GM23248 (cell line): Measurements from ENCODE around the gene GOPC. TPM values are rescaled to one million over a fixed set of nuclear protein-coding genes. Genes with fewer than 3 reads are reported as not detected.
A peak's percentile ranks its signal among the peaks of the same experiment; 100 is the strongest.

Source experiments
- DNase-seq: peaks from one replicate; pipeline ENCODE4 v3.0.0-alpha.2; 2015
- H2AFZ ChIP-seq: fragments of 200-600 bp; sonication (generic); 2 replicates; pipeline ENCODE4 v1.6.1; 2016; ENCODE audit warnings: antibody characterized with exemption
- H3F3A ChIP-seq: fragments of 200-600 bp; sonication (generic); 2 replicates; pipeline ENCODE4 v1.6.1; 2016; ENCODE audit warnings: mild to moderate bottlenecking, antibody characterized with exemption, mixed run types; ENCODE audit not compliant: insufficient read depth
- H3K27ac ChIP-seq: fragments of 200-600 bp; sonication (generic); 2 replicates; pipeline ENCODE4 v1.5.1; 2016; ENCODE audit warnings: mild to moderate bottlenecking
- H3K27me3 ChIP-seq: fragments of 200-600 bp; sonication (generic); replicated peaks from 2 replicates; pipeline ENCODE4 v1.6.1; 2016; ENCODE audit warnings: mild to moderate bottlenecking; ENCODE audit not compliant: insufficient read depth
- H3K36me3 ChIP-seq: fragments of 200-600 bp; sonication (generic); 2 replicates; pipeline ENCODE4 v1.6.1; 2016; ENCODE audit warnings: low read depth, mild to moderate bottlenecking
- H3K4me1 ChIP-seq: fragments of 200-600 bp; sonication (generic); 2 replicates; pipeline ENCODE4 v1.6.1; 2016; ENCODE audit warnings: mild to moderate bottlenecking; ENCODE audit not compliant: insufficient read depth
- H3K4me2 ChIP-seq: fragments of 200-600 bp; sonication (generic); one replicate; pipeline ENCODE4 v1.6.1; 2016; ENCODE audit warnings: mild to moderate bottlenecking; ENCODE audit not compliant: unreplicated experiment
- H3K4me3 ChIP-seq: fragments of 200-600 bp; sonication (generic); 2 replicates; pipeline ENCODE4 v1.5.1; 2016; ENCODE audit warnings: mild to moderate bottlenecking
- H3K79me2 ChIP-seq: fragments of 200-600 bp; sonication (generic); 2 replicates; pipeline ENCODE4 v1.6.1; 2016; ENCODE audit warnings: mild to moderate bottlenecking; ENCODE audit not compliant: insufficient read depth
- H3K9ac ChIP-seq: fragments of 200-600 bp; sonication (generic); 2 replicates; pipeline ENCODE4 v1.6.1; 2016; ENCODE audit warnings: mild to moderate bottlenecking
- H3K9me2 ChIP-seq: fragments of 200-600 bp; sonication (generic); 2 replicates; pipeline ENCODE4 v1.6.1; 2016; ENCODE audit warnings: mixed run types, mild to moderate bottlenecking, moderate library complexity; ENCODE audit not compliant: insufficient read depth
- H3K9me3 ChIP-seq: fragments of 200-600 bp; sonication (generic); one replicate; pipeline ENCODE4 v1.6.1; 2017; ENCODE audit warnings: low read depth
- H4K20me1 ChIP-seq: fragments of 200-600 bp; sonication (generic); 2 replicates; pipeline ENCODE4 v1.6.0; 2016; ENCODE audit not compliant: insufficient read depth
- EZH2 ChIP-seq: fragments of 200-600 bp; sonication (generic); IDR thresholded peaks from 2 replicates; pipeline ENCODE4 v1.6.1; 2018; ENCODE audit warnings: antibody characterized with exemption, mild to moderate bottlenecking; ENCODE audit not compliant: insufficient read depth, poor library complexity, severe bottlenecking
- EZH2phosphoT487 ChIP-seq: fragments of 200-600 bp; sonication (generic); IDR thresholded peaks from 2 replicates; pipeline ENCODE4 v1.6.1; 2018; ENCODE audit warnings: antibody characterized with exemption, moderate library complexity, mild to moderate bottlenecking, low read depth; ENCODE audit not compliant: insufficient read depth
- WGBS, 2 experiments: methylation state at CpG; one replicate each; pipeline ENCODE4 v1.1.6; 2015 to 2017; ENCODE audit warnings: low lambda C conversion rate in 2 of 2, low coverage in 1 of 2; ENCODE audit errors: missing lambda C conversion rate in 2 of 2; 5-methylcytosine and 5-hydroxymethylcytosine counted together
- in situ Hi-C: fragments of 300-500 bp; cut with MboI; formaldehyde crosslinking; loops from 2 replicates; pipeline ENCODE4 v1.15.0; 2020
- polyA plus RNA-seq: library from polyadenylated mRNA; unstranded; fragments of >200 nt; fragmentation: Nextera tagmentation; extraction: Ambion mirVana; gene quantifications from 2 replicates; pipeline ENCODE4 v1.2.1, GENCODE V29; 2016
- total RNA-seq: library from RNA; depleted of rRNA; stranded (reverse); fragments of >200 nt; shearing (Covaris generic); gene quantifications from 2 replicates; pipeline ENCODE4 v1.2.3, GENCODE V29; 2014; rRNA removed

Gene GOPC
- total and polyA plus RNA-seq, 2 experiments from 2014 or later: 44.8 to 71.8 TPM

- no peaks in the 10 kb centered on the region for H3K27me3 ChIP-seq
- no peaks in the 10 kb centered on the region for H3K9me3 ChIP-seq
- DNase-seq: peak; percentile 37
- TF ChIP-seq EZH2phosphoT487 (no peak), EZH2 (no peak)
- peaks cover 84% of the 10 kb centered on the region for H3K79me2 ChIP-seq
- H3K4me1 ChIP-seq: peaks cover 5% of the 10 kb centered on the region; the same call in 1 of the 2 replicates
- no peak overlapping the region for H2AFZ ChIP-seq
- H3F3A ChIP-seq: peaks cover 4% of the 10 kb centered on the region; the same call in 1 of the 2 replicates
- H3K9ac ChIP-seq: no peak overlapping the region
- WGBS, 2 experiments: 91 to 94% methylated on average over 7 of the region's 7 CpGs
- H3K27ac ChIP-seq: no peak overlapping the region
- H3K4me2 ChIP-seq: no peak overlapping the region
- in situ Hi-C loops: no loop called here
- H3K4me3 ChIP-seq: no peak overlapping the region
- H3K9me2 ChIP-seq: no peaks in the 10 kb centered on the region
- H4K20me1 ChIP-seq: no peaks in the 10 kb centered on the region
- H3K36me3 ChIP-seq: no peaks in the 10 kb centered on the region; the same call in 1 of the 2 replicates
Observed at GRCh38 chr6:117512056-117512828, 90.1 kb downstream of the GOPC start.

Other genes with a start within 250 kb of the GOPC start
- 0.43 and 0.76 TPM in 2 replicates for gene ROS1, start 176.6 kb downstream of the GOPC start, total RNA-seq
- 0.16 and 0.20 TPM in 2 replicates for gene ROS1, start 176.6 kb downstream of the GOPC start, polyA plus RNA-seq
- 38.4 and 52.0 TPM in 2 replicates for gene DCBLD1, start 119.8 kb downstream of the GOPC start, total RNA-seq
- gene DCBLD1, start 119.8 kb downstream of the GOPC start, polyA plus RNA-seq: 24.0 and 25.1 TPM in 2 replicates
- gene NUS1, start 73.0 kb upstream of the GOPC start, total RNA-seq: 15.3 and 19.2 TPM in 2 replicates
- gene NUS1, start 73.0 kb upstream of the GOPC start, polyA plus RNA-seq: 13.8 and 14.8 TPM in 2 replicates